ENCODE results near the gene NDUFB3. TPM values are rescaled to one million over a fixed set of nuclear protein-coding genes. Genes with fewer than 3 reads are reported as not detected.
"Not testable (repeated sequence)": the region's sequence is repeated elsewhere in the genome, so short reads cannot be mapped to it uniquely, and the experiment has no call there.

Gene NDUFB3
- total RNA-seq, 1 experiment from 2014 or later, result 213 TPM

GRCh38 chr2:201090574-201090973 lies 18.8 kb downstream of the NDUFB3 start:
- DNase-seq (ENCODE audit: low read depth), result no peak

- no peak for DNase-seq (ENCODE audit: low read depth)
Measured at GRCh38 chr2:201093573-201093972, 21.8 kb downstream of the NDUFB3 start.

- DNase-seq (ENCODE audit: low read depth), result no peak
Measured at GRCh38 chr2:201100497-201100896, 28.7 kb downstream of the NDUFB3 start.

- no peak for DNase-seq (ENCODE audit: low read depth)
Measured at GRCh38 chr2:201105759-201106158, 34.0 kb downstream of the NDUFB3 start.

GRCh38 chr2:201107624-201108023 lies 35.8 kb downstream of the NDUFB3 start:
- no peak for DNase-seq (ENCODE audit: low read depth)

- DNase-seq (ENCODE audit: low read depth), result no peak
Measured at GRCh38 chr2:201108341-201108740, 36.5 kb downstream of the NDUFB3 start.

GRCh38 chr2:201109186-201109585 lies 37.4 kb downstream of the NDUFB3 start:
- DNase-seq (ENCODE audit: low read depth), result no peak

GRCh38 chr2:201110615-201111014 lies 38.8 kb downstream of the NDUFB3 start:
- no peak for DNase-seq (ENCODE audit: low read depth)

- no peak for DNase-seq (ENCODE audit: low read depth)
Measured at GRCh38 chr2:201111096-201111495, 39.3 kb downstream of the NDUFB3 start.

GRCh38 chr2:201114350-201114749 lies 42.5 kb downstream of the NDUFB3 start:
- DNase-seq (ENCODE audit: low read depth), result no peak

- no peak for DNase-seq (ENCODE audit: low read depth)
Measured at GRCh38 chr2:201114846-201115245, 43.0 kb downstream of the NDUFB3 start.

GRCh38 chr2:201116115-201116958 lies 44.5 kb downstream of the NDUFB3 start, which contains the start of gene CFLAR:
CFLAR (plus strand) TSS chr2:201116164; CDS start chr2:201129866, 13,702 bp downstream.
- peak; percentile 83 for DNase-seq (ENCODE audit: low read depth)

- DNase-seq (ENCODE audit: low read depth), result peak; percentile 80
Measured at GRCh38 chr2:201116959-201117734, 45.3 kb downstream of the NDUFB3 start.

- not testable (repeated sequence) for DNase-seq (ENCODE audit: low read depth)
Measured at GRCh38 chr2:201117735-201118094, 45.9 kb downstream of the NDUFB3 start.

GRCh38 chr2:201118121-201118960 lies 46.5 kb downstream of the NDUFB3 start:
- DNase-seq (ENCODE audit: low read depth), result peak; percentile 89

- peak; percentile 80 for DNase-seq (ENCODE audit: low read depth)
Measured at GRCh38 chr2:201118961-201119854, 47.4 kb downstream of the NDUFB3 start.

- no peak for DNase-seq (ENCODE audit: low read depth)
Measured at GRCh38 chr2:201122276-201122675, 50.5 kb downstream of the NDUFB3 start.

- peak; percentile 56 for DNase-seq (ENCODE audit: low read depth)
Measured at GRCh38 chr2:201126308-201127151, 54.7 kb downstream of the NDUFB3 start.

GRCh38 chr2:201127152-201127511 lies 55.3 kb downstream of the NDUFB3 start:
- DNase-seq (ENCODE audit: low read depth), result no peak

GRCh38 chr2:201127570-201127969 lies 55.8 kb downstream of the NDUFB3 start:
- peak; percentile 77 for DNase-seq (ENCODE audit: low read depth)
